GM21447 (cell line): Measurements from ENCODE around the gene FGF4.

Experiments used
- ATAC-seq: cut with Tn5 transposase; IDR thresholded peaks from one replicate; pipeline ENCODE4 v1.9.1; 2021; ENCODE audit not compliant: unreplicated experiment

Gene FGF4

DNA sequence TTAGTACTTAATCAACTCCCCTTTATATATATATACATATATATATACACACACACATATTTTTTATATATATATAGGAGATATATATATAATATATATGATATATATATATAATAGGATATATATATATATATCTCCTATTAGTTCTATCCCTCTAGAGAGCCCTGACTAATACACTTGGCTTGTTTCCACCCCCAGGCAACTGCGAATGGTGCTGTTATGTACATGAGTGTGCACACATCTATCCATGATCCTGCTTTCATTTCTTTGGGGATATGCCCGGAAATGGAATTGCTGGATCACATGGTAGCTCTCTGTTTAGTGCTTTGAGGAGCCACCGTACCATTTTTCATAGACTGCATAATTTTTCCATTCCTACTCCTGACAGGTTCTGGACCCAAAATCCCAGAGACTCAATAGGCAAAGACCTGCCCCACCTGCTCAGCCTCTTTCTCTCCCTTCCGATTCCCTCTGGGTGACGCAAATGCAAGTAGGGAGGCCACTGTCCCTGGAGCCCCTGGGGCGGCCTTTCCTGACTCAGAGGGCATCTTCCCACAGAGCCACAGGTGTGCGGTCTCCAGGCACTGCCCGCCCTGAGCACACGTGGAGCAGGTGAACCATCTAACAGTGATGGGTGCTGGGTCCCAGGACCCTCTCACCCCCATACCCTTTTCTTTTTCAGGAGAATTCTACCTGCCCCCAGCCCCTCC lies 32.1 kb upstream of the FGF4 start:
- ATAC-seq, result no peak

DNA sequence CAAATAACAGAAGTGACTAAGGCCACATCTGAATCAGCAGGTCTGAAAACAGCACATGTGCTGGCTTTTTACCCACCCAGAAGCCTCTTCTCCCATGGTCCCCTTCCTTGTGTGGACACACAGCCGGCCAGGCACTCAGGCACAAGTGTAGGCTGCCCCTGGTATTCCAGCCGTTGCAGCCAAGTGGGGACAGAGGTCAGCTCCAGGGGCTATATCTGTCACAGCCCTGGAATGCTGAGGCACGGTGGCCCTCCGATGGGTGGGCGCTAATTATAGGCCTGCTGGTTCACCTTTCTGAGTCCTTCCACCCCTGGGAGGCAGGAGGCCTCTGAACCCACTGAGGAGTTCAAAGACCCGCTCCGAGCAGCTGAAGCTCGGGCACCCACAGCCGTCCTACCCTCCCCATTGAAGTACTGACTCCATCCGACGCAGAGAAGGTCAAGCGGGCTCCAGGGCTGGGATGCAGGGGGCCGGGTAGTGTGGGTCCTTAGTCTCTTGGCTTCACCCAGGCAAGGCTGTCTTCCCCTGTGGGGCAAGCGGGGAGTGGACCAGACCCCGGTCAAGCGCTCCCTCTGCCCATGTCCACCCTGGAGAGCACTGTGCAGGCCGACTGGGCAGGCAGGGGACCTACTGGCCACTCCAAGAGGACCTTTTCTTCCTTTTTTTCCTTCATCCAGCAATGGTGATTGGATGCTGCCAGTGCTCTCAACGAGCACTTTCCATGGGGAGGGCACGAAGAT lies 29.8 kb upstream of the FGF4 start:
- ATAC-seq, result no peak

DNA sequence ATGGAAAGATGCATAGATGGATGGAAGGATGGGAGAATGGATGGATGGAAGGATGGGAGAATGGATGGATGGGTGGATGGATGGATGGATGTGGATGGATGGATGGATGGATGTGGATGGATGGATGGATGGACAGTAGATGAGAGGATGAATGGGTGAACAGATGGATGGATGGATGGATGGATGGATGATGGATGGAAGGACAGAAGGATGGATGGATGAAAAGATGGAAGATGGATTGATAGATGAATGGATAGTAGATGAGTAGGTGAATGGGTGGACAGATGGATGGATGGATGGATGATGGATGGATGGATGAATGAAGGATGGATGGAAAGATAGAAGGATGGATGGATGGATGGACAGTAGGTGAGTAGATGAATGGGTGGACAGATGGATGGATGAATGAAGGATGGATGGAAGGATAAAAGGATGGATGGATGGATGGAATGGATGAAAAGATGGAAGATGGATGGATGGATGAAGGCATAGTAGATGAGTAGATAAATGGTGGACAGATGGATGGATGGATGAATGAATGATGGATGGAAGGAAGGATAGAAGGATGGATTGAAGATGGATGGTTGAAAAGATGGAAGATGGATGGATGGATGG lies 28.6 kb upstream of the FGF4 start:
- no peak for ATAC-seq

DNA sequence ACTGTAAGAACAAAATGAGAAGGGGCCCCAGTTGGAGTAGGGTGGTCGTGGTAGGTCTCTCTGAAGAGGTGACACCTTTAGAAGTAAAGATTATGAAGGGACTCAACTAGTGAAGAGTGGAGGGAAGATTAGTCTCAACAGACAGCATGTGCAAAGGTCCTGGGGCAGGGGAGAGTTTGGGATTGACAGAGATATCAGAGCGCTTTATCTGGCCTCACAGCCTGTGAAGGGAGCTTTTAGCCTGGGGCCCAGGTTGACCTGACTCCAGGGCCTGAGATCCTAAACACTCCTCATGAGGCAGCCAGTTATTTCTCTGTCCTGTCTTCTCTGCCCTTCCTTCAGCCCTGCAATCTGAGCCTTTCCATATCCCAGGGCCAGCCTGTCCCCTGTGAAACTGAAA lies 27.9 kb upstream of the FGF4 start:
- ATAC-seq, result no peak

DNA sequence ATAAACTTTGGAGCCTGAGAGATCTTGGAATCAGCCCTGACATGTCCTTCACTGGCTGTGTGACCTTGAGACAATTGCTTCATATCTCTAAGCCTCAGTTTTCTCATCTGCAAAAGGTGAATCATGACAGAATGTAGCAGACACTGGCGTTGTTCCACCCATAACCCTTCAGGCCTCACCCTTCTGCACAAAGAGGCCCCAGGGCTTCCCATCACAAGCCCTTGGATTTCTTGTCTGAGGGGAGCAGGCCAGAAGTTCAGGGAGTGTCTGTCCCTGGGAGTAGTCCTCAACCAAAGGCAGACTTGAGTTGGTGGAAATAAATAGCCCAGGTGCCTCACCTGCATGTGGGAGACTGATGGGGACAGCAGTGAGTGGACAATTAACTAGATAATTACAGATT lies 27.4 kb upstream of the FGF4 start:
- ATAC-seq, result no peak

DNA sequence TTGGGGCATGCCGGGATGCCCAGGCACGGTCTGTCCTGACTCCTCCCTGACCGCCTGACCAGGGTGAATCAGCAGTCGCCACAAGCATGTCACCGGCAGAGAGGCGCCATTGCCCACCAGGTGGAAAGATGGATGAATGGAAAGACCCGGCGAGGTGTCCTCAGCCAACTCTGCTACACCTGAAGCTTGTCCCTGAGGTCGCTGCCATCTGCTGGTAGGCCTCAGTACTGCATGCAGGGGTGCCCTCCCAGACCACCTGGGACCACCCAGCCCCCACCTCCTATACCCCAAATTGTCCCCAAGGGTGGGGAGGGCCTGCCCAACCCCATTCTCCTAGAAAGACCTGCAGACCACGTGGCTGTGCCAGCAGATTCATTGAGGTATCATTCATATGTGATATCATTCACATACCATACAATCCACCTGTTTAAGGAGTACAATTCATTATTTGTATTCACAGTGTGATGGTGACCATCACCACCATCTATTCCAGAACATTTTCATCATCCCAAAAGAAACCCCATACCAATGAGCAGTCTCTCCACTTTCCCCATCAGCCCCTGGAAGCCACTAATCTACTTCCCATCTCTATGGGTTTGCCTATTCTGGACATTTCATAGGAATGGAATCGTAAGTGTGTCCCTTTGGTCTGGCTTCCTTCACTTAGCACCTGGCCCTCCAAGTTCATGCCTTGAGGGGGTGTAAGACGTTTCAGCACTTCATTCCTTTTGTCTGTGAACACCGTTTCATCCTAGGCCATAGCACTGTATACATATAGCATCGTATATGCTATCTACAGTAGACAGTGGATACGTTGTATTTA lies 26.6 kb upstream of the FGF4 start:
- ATAC-seq, result no peak

DNA sequence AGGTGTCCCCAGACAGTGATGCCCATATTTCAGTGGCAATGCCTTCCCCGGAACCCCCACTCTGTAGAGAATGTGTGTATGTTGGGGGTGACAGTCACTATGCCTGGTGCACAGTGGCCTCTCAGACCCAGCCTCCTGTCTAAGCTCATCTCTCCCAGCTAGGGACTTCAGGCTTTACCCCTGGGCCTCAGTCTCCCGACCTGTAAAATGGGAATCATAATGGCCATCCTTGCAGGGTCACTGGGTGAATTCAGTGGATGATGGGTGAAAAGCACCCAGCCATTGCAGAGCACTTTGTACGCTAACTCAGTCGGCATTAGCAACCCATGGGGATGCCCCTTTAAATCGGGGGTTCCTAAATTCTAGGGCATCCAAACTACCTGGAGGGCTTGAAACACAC lies 25.1 kb upstream of the FGF4 start:
- no peak for ATAC-seq

DNA sequence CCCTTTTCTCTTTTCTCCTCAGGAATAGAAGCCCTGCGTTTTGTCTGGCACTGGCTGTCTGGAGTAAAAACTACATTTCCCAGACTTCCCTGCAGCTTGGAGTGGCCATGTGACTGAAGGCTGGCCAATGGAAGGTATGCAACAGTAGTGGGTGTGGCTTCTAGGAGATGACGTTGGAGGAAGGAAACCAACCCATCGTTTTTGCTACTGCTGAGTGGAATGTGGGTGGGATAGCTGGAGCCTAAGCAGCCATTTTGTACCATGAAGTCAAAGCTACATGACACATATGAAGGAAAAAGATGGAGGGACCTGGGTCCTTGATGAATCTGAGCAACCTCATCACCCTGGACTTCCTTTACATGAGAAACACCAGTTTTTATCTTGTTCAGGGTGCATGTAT lies 24.4 kb upstream of the FGF4 start:
- ATAC-seq, result no peak

DNA sequence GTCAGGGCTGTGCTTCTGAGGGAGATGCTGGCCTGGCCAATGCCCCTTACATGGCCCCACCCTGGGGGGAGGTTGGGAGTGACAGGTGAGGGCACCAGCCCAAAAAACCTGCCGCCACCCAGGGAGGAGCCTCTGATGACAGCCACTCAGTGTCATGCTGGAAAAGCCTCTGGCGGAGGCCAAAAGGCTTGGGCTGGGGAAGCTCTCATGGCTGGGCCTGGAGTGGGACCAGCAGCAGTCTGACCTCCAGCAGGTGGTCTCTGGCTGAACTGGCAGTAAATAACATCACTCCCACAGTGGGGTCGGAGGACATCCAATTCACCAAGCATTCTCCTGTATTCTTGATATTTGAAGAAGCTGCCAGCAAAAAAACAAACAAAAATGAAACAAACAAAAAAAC lies 24.0 kb upstream of the FGF4 start:
- ATAC-seq, result no peak

DNA sequence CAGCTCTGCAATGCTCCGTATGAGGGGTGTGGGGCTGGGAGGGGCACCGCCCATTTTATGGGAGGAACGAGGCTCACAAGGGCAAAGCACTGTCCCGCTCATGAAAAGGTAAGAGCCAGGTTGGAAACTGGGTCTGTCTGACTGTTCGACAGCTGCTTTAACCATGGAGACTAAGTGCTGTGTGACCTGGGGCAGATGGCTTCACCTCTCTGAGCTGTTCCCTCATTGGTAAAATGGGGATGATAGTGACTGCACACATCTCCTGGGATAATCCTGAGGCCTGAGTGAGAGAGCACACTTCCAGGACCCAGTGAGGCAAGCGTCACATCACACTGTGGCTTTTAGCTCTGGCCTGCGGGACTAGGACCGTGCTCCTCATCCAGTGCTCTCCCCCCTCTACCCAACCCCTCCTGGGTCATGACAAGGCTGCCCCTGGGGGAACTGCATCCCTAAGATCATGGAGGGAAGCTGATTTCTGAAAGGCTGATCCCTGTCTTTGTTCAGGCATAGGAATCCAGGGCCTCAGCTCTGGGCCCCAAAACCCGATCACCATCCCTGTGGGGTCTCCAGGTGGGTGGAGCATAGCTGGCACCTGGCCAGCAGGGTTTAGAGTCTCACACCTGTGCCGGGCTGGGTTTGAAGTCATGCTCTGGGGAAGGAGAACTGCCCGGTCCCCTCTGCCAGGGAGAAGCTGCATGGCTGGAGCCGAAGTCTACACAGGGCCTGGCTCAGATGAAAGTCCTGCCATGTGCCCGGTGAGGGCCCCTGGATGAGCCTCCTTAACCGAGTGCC lies 22.8 kb upstream of the FGF4 start:
- ATAC-seq, result no peak

DNA sequence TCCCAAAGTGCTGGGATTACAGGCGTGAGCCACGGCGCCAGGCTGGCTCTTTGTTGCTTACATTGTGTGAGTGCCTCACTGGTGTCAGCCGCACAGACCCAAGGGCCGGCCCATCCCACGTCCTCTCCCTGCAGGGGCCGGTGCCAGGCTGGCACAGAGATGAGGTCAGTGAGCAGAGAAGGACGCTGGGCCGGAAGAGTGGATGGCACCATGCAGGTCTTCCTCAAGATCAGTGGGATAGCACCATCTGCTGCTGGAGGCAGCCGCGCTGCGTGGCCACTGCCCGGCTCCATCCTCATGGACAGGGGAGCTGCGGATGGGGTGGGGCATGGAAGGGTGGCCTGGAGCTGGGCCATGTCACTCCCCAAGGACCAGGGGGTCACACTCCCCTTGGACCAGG lies 22.0 kb upstream of the FGF4 start:
- no peak for ATAC-seq

DNA sequence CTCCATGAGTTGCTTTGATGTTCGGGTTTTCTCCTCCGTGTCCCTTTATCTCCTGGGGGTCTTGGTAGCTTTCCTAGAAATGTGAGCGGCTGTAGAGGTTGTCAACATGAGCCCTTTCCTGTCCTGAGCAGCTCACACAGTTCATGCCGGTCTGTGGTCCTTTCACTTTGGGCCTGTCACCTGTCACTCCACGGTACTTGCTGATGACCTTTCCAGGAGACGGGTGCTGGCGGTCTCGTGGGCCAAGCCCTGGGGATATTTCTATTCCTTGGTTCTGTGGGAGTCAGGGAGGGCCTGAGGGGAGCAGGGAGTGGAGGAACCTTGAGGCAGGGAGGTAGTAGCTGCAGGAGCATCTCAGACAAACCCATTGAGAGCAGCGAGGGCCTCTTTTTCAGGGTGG lies 20.9 kb upstream of the FGF4 start:
- no peak for ATAC-seq

DNA sequence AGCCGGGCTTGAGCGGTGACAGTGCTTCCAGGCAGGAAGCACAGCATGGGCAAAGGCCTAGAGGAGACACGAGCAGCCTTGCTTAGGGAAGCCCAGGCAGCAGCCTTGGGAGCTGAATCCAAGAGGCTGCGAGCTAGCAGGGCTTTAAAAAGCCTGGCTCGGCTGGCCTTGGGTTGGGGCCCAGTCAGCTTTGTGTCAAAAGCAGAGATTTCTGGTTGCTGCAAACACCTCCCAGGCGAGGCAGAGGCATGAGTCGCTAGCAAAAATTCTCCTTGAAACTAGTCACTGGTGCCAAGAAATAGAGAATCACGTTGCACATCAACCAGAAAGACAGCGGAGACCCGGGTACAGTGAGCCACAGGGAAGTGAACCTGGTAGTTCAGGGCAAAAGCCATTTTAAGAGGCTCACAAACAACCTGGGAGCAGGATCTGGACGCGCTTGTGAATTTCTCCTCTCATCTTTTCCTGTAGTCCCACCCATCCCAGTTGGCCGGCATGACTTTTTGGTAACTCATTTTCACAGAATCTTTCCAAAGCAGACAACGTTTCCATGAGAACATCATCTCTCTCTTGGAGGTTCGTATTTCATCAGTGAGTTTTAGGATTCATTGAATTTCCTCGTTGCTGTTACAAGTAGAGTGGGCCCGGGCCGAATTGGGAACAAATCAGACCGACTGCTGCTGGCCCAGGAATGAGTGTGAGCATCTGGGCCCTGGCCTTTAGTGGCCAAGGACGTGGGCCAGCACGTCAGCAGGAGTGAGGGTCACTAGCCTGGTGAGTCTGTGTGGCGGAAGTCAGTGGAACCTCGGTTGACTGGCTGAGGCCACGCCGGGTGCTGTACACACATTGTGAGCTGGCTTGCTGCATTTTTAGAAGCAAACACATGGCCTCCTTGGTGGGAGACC lies 16.4 kb upstream of the FGF4 start:
- no peak for ATAC-seq

DNA sequence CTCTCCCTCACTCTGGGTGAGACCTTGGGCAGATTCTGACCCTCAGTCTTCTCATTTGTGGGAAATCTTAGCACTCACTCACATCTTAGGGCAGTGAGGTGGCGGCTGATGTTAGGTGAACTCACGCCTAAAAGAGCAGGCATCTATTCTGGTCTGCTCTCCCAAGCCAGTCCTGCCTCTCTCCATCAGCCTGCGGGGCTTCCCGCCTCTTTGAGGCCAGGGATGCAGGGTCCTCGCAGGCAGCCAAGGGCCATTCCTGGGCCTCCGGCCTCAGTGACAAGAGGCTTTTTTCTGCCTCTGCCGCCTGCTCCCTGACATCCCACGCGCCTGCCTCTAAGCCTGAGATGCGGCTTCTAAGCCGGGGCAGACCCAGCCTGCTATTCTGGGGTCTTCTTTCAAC lies 13.8 kb upstream of the FGF4 start:
- ATAC-seq, result no peak

DNA sequence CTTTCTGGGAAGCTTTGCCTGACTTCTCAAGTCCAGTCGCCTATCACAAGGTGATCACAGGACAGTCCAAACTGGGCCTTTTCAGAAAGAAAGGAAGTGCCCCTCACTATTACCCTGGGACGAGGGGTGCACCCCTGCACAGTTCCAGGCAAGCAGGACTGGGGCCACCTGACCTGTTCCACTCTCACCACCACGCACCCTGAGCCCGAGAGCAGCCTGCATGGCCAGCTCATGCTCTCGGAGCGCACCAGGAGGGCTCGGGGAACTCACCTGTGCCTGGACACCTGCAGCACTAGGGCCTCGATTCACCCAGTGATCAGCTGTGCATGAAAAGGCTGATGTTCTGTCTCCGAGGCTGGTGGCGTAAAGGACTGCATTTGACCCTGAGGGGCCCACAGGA lies 12.8 kb upstream of the FGF4 start:
- no peak for ATAC-seq

DNA sequence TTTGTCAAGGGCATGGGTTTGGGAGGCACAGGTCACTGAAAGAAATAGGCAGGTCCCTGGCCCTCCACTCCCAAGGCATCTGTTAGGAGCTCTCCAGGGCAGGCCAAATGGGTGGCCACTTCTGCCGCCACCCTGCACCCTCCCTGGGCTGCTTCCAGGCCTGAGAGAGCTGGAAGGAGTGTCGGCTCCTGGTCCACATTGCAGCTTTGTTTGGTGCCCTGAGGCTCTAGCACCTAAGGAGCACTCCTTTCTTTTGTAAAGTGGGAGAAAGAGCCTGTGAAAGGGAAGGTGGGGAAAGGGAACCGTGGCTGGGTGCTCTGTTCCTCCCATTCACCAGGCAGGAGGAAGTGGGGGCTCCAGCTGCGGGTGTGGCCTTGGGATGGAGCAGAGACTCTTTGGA lies 12.3 kb upstream of the FGF4 start:
- ATAC-seq, result no peak

DNA sequence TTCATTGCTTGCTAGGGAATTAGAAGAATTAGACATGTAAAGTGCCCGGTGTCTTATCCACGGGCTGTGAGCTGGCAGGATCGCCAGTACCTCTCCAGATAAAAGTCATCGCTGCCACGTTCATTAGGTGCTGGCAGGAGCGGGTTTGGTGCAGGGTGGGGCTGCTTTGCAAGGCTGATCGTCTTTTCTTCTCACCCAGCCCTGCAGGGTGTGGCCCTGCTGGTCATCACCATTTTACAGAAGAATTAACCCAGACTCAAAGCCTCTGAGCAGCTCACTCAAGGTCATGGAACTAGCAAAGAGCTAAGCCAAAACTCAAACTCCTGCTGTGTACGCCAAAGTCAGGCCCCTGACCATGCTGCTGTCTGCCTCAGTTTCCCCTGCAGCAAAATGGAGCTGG lies 6.1 kb upstream of the FGF4 start:
- no peak for ATAC-seq

DNA sequence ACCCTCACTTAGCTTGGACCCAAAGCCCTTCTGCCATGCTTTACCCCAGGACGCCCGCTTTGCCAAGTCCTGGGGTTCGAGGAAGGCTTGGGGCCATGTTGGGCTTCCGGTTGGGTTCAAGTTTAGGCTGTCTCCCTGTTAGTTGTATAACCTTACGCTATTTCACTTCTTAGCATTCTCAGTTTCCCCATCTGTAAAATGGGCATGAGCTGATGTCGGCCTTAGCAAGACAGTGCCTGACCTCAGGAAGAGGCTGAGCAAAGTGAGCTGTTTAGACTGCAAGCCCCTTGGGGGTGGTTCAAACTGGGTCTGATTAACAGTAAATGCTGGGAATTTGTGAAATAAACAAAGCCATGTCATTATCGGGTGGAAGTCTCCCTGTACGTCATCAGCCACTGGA lies 3.2 kb upstream of the FGF4 start:
- no peak for ATAC-seq

DNA sequence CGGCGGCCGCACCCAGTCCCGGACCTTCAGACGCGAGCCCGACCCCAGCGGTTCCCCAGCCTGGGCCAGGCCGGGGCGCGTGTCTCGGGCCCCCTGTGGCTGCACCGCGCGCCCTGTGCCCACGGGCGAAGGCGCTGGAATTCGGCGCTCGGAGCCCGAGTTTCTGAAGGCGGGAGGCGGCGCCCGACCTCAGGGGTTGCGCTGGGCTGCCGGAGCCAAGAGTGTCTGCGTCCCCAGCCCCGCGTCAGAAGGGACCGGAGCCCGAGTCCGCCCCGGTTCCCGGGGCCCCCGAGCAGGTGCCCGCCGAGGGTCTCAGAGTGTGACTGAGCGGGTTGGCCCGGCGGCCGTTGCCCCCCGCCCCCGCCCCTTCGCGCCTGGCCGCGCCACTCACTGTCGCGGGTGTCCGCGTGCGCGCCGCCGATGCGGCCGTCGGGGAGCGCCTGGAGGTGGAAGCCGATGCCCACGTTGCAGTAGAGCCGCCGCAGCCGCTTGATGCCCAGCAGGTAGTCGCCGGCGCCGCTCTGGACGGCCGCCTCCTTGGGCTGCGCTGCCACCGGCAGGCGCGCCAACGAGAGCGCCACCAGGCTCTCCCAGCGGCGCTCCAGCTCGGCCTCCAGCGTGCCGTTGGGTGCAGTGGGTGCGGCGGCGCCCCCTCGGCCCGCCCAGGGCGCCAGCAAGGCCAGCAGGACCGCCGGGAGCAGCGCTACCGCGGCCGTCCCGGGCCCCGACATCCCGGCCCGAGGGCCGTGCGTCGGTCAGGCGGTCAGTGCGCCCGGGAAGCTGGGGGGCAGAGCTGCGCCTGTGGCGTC lies 583 bp downstream of the FGF4 start:
- ATAC-seq, result no peak
